ENCODE results near the gene LBX2.

GRCh38 chr2:74544634-74545033 lies 45.2 kb upstream of the LBX2 start:
- TF ChIP-seq POLR2AphosphoS5 (IDR thresholded peaks at IDR 0.05; ENCODE audit: low read depth, low read length) (no peak), CTCF (IDR thresholded peaks at IDR 0.05 in 2 of 3, conservative IDR thresholded peaks at IDR 0.05 in 1 of 3; ENCODE audit: borderline replicate concordance in 1 of 3, insufficient read depth in 1 of 3, low read depth in 2 of 3, low read length in 2 of 3) (peak in 2 of 3 experiments; percentile 49; a peak in 5 of 6 replicates), POLR2A (IDR thresholded peaks at IDR 0.05; ENCODE audit: borderline replicate concordance, extremely low read depth, insufficient read depth, insufficient read length) (no peak), ZBTB33 (IDR thresholded peaks at IDR 0.05; ENCODE audit: extremely low read depth, insufficient replicate concordance, low read length) (no peak), SIN3A (IDR thresholded peaks at IDR 0.05; ENCODE audit: low read depth) (no peak), ELF1 (IDR thresholded peaks at IDR 0.05; ENCODE audit: borderline replicate concordance, low read depth) (no peak), MAX (IDR thresholded peaks at IDR 0.05) (no peak), ATF3 (IDR thresholded peaks at IDR 0.05) (no peak), JUND (IDR thresholded peaks at IDR 0.05) (no peak), EGR1 (IDR thresholded peaks at IDR 0.05; ENCODE audit: low read depth) (no peak), CBX3 (IDR thresholded peaks at IDR 0.05; ENCODE audit: low read depth) (no peak), CEBPB (IDR thresholded peaks at IDR 0.05; ENCODE audit: low read depth) (no peak), EZH2 (IDR thresholded peaks at IDR 0.05) (no peak)
